ENCODE measurements around the gene ATP8A2. TPM values are rescaled to one million over a fixed set of nuclear protein-coding genes. Genes with fewer than 3 reads are reported as not detected.

ATP8A2 gene
- total and polyA plus RNA-seq, 2 of the 4 experiments (the other 2 are of a cell fraction), result 0.02 to 0.18 TPM

- Histone ChIP-seq H3K9ac (ENCODE audit: low read depth, low read length) (no peak overlapping the region), H2BK120ac (ENCODE audit: low read depth, low read length) (no peak overlapping the region), H3K4me2 (ENCODE audit: low read depth, low read length) (no peak overlapping the region), H3K18ac (ENCODE audit: low read depth, low read length) (no peak overlapping the region), H4K8ac (ENCODE audit: low read depth in 2 of 2, low read length in 2 of 2) (no peak overlapping the region), H3K36me3 (ENCODE audit: control insufficient read depth, insufficient read depth, low read length) (no peaks in the 10 kb centered on the region), H4K5ac (ENCODE audit: low read depth, low read length) (no peak overlapping the region), H3K79me1 (ENCODE audit: low read depth in 1 of 2, low read length in 2 of 2) (no peaks in the 10 kb centered on the region), H4K20me1 (ENCODE audit: insufficient read depth, low read length) (no peaks in the 10 kb centered on the region), H3K9me3 (ENCODE audit: control insufficient read depth, insufficient read depth, low read length) (no peaks in the 10 kb centered on the region), H2AFZ (replicated peaks; ENCODE audit: low read length, poor library complexity) (no peak overlapping the region), H3K4me3 (ENCODE audit: insufficient read depth, low read depth, low read length) (no peak overlapping the region), H3K4me1 (ENCODE audit: control insufficient read depth, insufficient read depth, low read length) (no peaks in the 10 kb centered on the region), H3K27ac (ENCODE audit: insufficient read depth, low read length) (no peak overlapping the region), H3K23ac (ENCODE audit: low read depth, low read length) (no peak overlapping the region), H3K9me1 (ENCODE audit: insufficient read depth, low read length) (no peaks in the 10 kb centered on the region), H2BK15ac (ENCODE audit: low read depth, low read length) (no peak overlapping the region), H4K91ac (ENCODE audit: insufficient read depth, low read depth, low read length) (no peak overlapping the region), H3K4ac (ENCODE audit: low read depth, low read length) (no peak overlapping the region), H2AK5ac (ENCODE audit: low read depth, low read length) (no peak overlapping the region), H3K27me3 (ENCODE audit: control insufficient read depth, insufficient read depth, low read length) (no peaks in the 10 kb centered on the region), H2BK5ac (ENCODE audit: low read depth, low read length, poor library complexity, severe bottlenecking) (no peak overlapping the region), H3K56ac (ENCODE audit: extremely low read depth, insufficient read depth, low read length) (no peak overlapping the region), H2BK20ac (ENCODE audit: low read depth, low read length) (no peak overlapping the region), H2AK9ac (replicated peaks; ENCODE audit: low read depth, low read length, poor library complexity) (no peak overlapping the region), H3K14ac (replicated peaks; ENCODE audit: low read depth, low read length) (no peak overlapping the region)
- BruUV-seq (replicated peaks), result no TSS peak
- in situ Hi-C loops (cut with MboI; ENCODE audit: low sequenced_read_pairs) (no loop called here), dilution Hi-C loops (cut with HindIII; ENCODE audit: low sequenced_read_pairs, unreplicated experiment) (no loop called here), intact Hi-C loops (cut with micrococcal nuclease) (no loop called here)
- TF ChIP-seq RFX5 (IDR thresholded peaks at IDR 0.05; ENCODE audit: low read depth, low read length) (no peak), SMC3 (IDR thresholded peaks at IDR 0.05; ENCODE audit: low read depth, low read length) (no peak), CTCF (conservative IDR thresholded peaks at IDR 0.05; ENCODE audit: low read depth, low read length) (no peak), NFE2L2 (IDR thresholded peaks at IDR 0.05; ENCODE audit: low read depth, low read length) (no peak), RCOR1 (IDR thresholded peaks at IDR 0.05; ENCODE audit: insufficient replicate concordance, low read length) (no peak), MAFK (IDR thresholded peaks at IDR 0.05; ENCODE audit: low read depth, low read length) (no peak), RAD21 (IDR thresholded peaks at IDR 0.05; ENCODE audit: low read length) (no peak), CEBPB (IDR thresholded peaks at IDR 0.05; ENCODE audit: low read depth, low read length) (no peak), POLR2A (IDR thresholded peaks at IDR 0.05; ENCODE audit: low read depth, low read length) (no peak), ELK1 (IDR thresholded peaks at IDR 0.05; ENCODE audit: borderline replicate concordance, low read depth, low read length) (no peak), USF2 (IDR thresholded peaks at IDR 0.05; ENCODE audit: low read depth, low read length) (no peak), CHD1 (IDR thresholded peaks at IDR 0.05; ENCODE audit: low read depth, low read length) (no peak), FOS (IDR thresholded peaks at IDR 0.05; ENCODE audit: low read depth, low read length) (no peak), BHLHE40 (IDR thresholded peaks at IDR 0.05; ENCODE audit: low read depth, low read length) (no peak), MXI1 (IDR thresholded peaks at IDR 0.05; ENCODE audit: borderline replicate concordance, low read depth, low read length) (no peak), MAZ (IDR thresholded peaks at IDR 0.05; ENCODE audit: borderline replicate concordance, low read depth, low read length) (no peak)
- ChIA-PET POLR2A (ENCODE audit: unreplicated experiment) (no interaction called here), CTCF (no interaction called here)
- no peak for ATAC-seq (ENCODE audit: low read depth)
- 20% methylated on average over 1 of the region's 3 CpGs; no CpG with 5 or more reads in 1 of the 2 experiments for WGBS, 2 experiments (ENCODE audit: extremely low coverage in 2 of 2, insufficient read length in 1 of 2)
- DNase-seq, result no peak
Observed at GRCh38 chr13:25447396-25447795, 75.6 kb downstream of the ATP8A2 start.
